SK-N-SH (cell line): Measurements from ENCODE around the gene DBR1. TPM values are rescaled to one million over a fixed set of nuclear protein-coding genes. Genes with fewer than 3 reads are reported as not detected.

ENCODE experiments used
- CTCF ChIA-PET: fragments of 300-600, 350-600 bp; formaldehyde crosslinking; extraction: SDS; loops from one replicate; lab custom pipeline; 2021; lab: Yijun Ruan, JAX
- POLR2A ChIA-PET: fragments of 350-600 bp; sonication (Branson Sonifier 250); formaldehyde crosslinking; extraction: SDS; loops from one replicate; lab custom pipeline; 2020; ENCODE audit warnings: antibody characterized with exemption, inconsistent platforms; lab: Yijun Ruan, JAX
- DNase-seq: peaks from one replicate; pipeline ENCODE4 v3.0.0; 2012
- H2AFZ ChIP-seq: fragments of 200-600 bp; sonication (generic); 2 replicates; pipeline ENCODE4 v1.8.1; 2016; ENCODE audit warnings: antibody characterized with exemption, mild to moderate bottlenecking, low read depth
- H3F3A ChIP-seq: fragments of 200-600 bp; sonication (generic); replicated peaks from 2 replicates; pipeline ENCODE3; 2016; ENCODE audit warnings: antibody characterized with exemption, mild to moderate bottlenecking; ENCODE audit not compliant: insufficient read depth
- H3K27ac ChIP-seq, 2 experiments: fragments of 200-500 bp in 1 of 2; fragments of 200-600 bp in 1 of 2; sonication (Bioruptor generic) in 1 of 2; sonication (generic), shearing (Covaris generic) in 1 of 2; 2 replicates each; pipeline versions ENCODE4 v1.5.1 to v1.6.1; 2014 to 2016; ENCODE audit warnings: low read depth in 2 of 2, inconsistent platforms in 1 of 2, low read length in 1 of 2, mild to moderate bottlenecking in 1 of 2, mixed read lengths in 1 of 2
- H3K27me3 ChIP-seq: fragments of 200-600 bp; sonication (generic), shearing (Covaris generic); 2 replicates; pipeline ENCODE4 v1.6.1; 2016; ENCODE audit warnings: mixed run types; ENCODE audit not compliant: insufficient read depth
- H3K36me3 ChIP-seq, 2 experiments: fragments of 200-500 bp in 1 of 2; fragments of 200-600 bp in 1 of 2; sonication (Bioruptor generic) in 1 of 2; sonication (generic) in 1 of 2; replicated peaks in 1 of 2; 2 replicates each; pipeline versions ENCODE3 to v1.5.1; 2014 to 2016; ENCODE audit warnings: low read length in 1 of 2, mild to moderate bottlenecking in 1 of 2; ENCODE audit not compliant: insufficient read depth in 2 of 2, control insufficient read depth in 1 of 2
- H3K4me1 ChIP-seq, 2 experiments: fragments of 200-500 bp in 1 of 2; fragments of 200-600 bp in 1 of 2; sonication (Bioruptor generic) in 1 of 2; sonication (generic), shearing (Covaris generic) in 1 of 2; 2 replicates each; pipeline versions ENCODE4 v1.5.1 to v1.6.1; 2014 to 2016; ENCODE audit warnings: low read depth in 1 of 2, low read length in 1 of 2, mixed run types in 1 of 2; ENCODE audit not compliant: insufficient read depth in 2 of 2, control insufficient read depth in 1 of 2
- H3K4me2 ChIP-seq: fragments of 200-600 bp; sonication (generic), shearing (Covaris generic); 2 replicates; pipeline ENCODE4 v1.6.1; 2017; ENCODE audit warnings: mixed run types
- H3K4me3 ChIP-seq, 2 experiments: fragments of 200-500 bp in 1 of 2; fragments of 200-600 bp in 1 of 2; sonication (Bioruptor generic) in 1 of 2; sonication (generic), shearing (Covaris generic) in 1 of 2; 2 replicates each; pipeline versions ENCODE4 v1.5.1 to v1.8.1; 2014 to 2016; ENCODE audit warnings: low read depth in 2 of 2, inconsistent platforms in 1 of 2, low read length in 1 of 2, mild to moderate bottlenecking in 1 of 2, mixed read lengths in 1 of 2, moderate library complexity in 1 of 2
- H3K79me2 ChIP-seq: fragments of 200-600 bp; sonication (generic); 2 replicates; pipeline ENCODE4 v1.8.1; 2017; ENCODE audit warnings: mild to moderate bottlenecking; ENCODE audit not compliant: insufficient read depth
- H3K9ac ChIP-seq: fragments of 200-600 bp; sonication (generic); 2 replicates; pipeline ENCODE4 v1.6.1; 2017; ENCODE audit warnings: mixed run types
- H3K9me2 ChIP-seq: fragments of 200-600 bp; sonication (generic); 2 replicates; pipeline ENCODE4 v1.6.1; 2017; ENCODE audit warnings: mixed run types
- H3K9me3 ChIP-seq: fragments of 200-600 bp; sonication (generic); 2 replicates; pipeline ENCODE4 v1.6.1; 2017; ENCODE audit warnings: mixed run types, mild to moderate bottlenecking, moderate library complexity
- H4K20me1 ChIP-seq: fragments of 200-600 bp; sonication (generic); 2 replicates; pipeline ENCODE4 v1.6.1; 2017; ENCODE audit warnings: mild to moderate bottlenecking, mixed run types; ENCODE audit not compliant: insufficient read depth
- EP300 ChIP-seq, 2 experiments: IDR thresholded peaks; 2 replicates each; pipeline versions ENCODE4 v1.4.0 to v1.6.1; 2012; ENCODE audit warnings: borderline replicate concordance in 1 of 2, low read depth in 1 of 2, low read length in 1 of 2
- EZH2phosphoT487 ChIP-seq: fragments of 200-600 bp; sonication (generic); IDR thresholded peaks from 2 replicates; pipeline ENCODE4 v1.6.1; 2017; ENCODE audit warnings: low read depth, mixed run types, mild to moderate bottlenecking, antibody characterized with exemption, moderate library complexity, borderline replicate concordance
- FOSL2 ChIP-seq: IDR thresholded peaks from 2 replicates; pipeline ENCODE4 v1.4.0; 2012; ENCODE audit warnings: low read depth, mild to moderate bottlenecking, moderate library complexity, borderline replicate concordance
- FOXJ3 ChIP-seq: sonication (generic); formaldehyde crosslinking; IDR thresholded peaks from 2 replicates; pipeline ENCODE4 v1.5.1; 2020; ENCODE audit warnings: mild to moderate bottlenecking, missing genetic modification reagents
- GABPA ChIP-seq: IDR thresholded peaks from 2 replicates; pipeline ENCODE4 v1.4.0; 2012; ENCODE audit warnings: low read depth, mild to moderate bottlenecking
- GATA2 ChIP-seq: sonication (generic); formaldehyde crosslinking; IDR thresholded peaks from 2 replicates; pipeline ENCODE4 v1.5.0; 2020; ENCODE audit warnings: mild to moderate bottlenecking, missing genetic modification reagents
- JUND ChIP-seq: IDR thresholded peaks from 2 replicates; pipeline ENCODE4 v1.4.0; 2012
- MEF2A ChIP-seq: IDR thresholded peaks from 2 replicates; pipeline ENCODE4 v1.4.0; 2012; ENCODE audit warnings: low read depth, borderline replicate concordance
- NRF1 ChIP-seq: IDR thresholded peaks from 2 replicates; pipeline ENCODE4 v1.6.1; 2012; ENCODE audit warnings: low read depth, mild to moderate bottlenecking, low read length
- POLR2AphosphoS5 ChIP-seq: IDR thresholded peaks from 2 replicates; pipeline ENCODE4 v1.6.1; 2012; ENCODE audit warnings: low read depth, low read length
- RAD21 ChIP-seq: IDR thresholded peaks from 2 replicates; pipeline ENCODE4 v1.6.1; 2012; ENCODE audit warnings: mild to moderate bottlenecking, low read length
- RCOR1 ChIP-seq: fragments of 150-350 bp; IDR thresholded peaks from 2 replicates; pipeline ENCODE4 v1.6.1; 2017; ENCODE audit warnings: antibody characterized with exemption, low read length
- REST ChIP-seq: IDR thresholded peaks from 2 replicates; pipeline ENCODE4 v1.6.1; 2012; ENCODE audit warnings: mild to moderate bottlenecking, low read depth, low read length, moderate library complexity
- RFX5 ChIP-seq: IDR thresholded peaks from 2 replicates; pipeline ENCODE4 v1.6.1; 2012; ENCODE audit warnings: mild to moderate bottlenecking, improper control_type of control experiment, low read length
- SIN3A ChIP-seq: IDR thresholded peaks from 2 replicates; pipeline ENCODE4 v1.6.1; 2012; ENCODE audit warnings: low read depth, mild to moderate bottlenecking, low read length, moderate library complexity, borderline replicate concordance
- TAF1 ChIP-seq: IDR thresholded peaks from 2 replicates; pipeline ENCODE4 v1.6.1; 2012; ENCODE audit warnings: low read depth, mild to moderate bottlenecking, low read length, moderate library complexity, borderline replicate concordance
- TCF12 ChIP-seq: IDR thresholded peaks from 2 replicates; pipeline ENCODE4 v1.4.0; 2012
- TEAD4 ChIP-seq: IDR thresholded peaks from 2 replicates; pipeline ENCODE4 v1.4.0; 2012; ENCODE audit warnings: mild to moderate bottlenecking, borderline replicate concordance; ENCODE audit not compliant: insufficient read depth
- WGBS: methylation state at CpG from one replicate; pipeline ENCODE4 v1.1.6; 2017; ENCODE audit warnings: low lambda C conversion rate; 5-methylcytosine and 5-hydroxymethylcytosine counted together
- polyA plus RNA-seq, 3 experiments: library from polyadenylated mRNA; depleted of rRNA; stranded (reverse); fragments of >200 nt; gene quantifications; 2 replicates each; pipeline ENCODE4 v1.2.3, GENCODE V29; 2012
- TF ChIP-seq, protein P1 (sequence below): IDR thresholded peaks from 2 replicates; pipeline ENCODE4; 2012
- TF ChIP-seq, protein P2 (sequence below): fragments of 200-600 bp; sonication (generic); IDR thresholded peaks from 2 replicates; pipeline ENCODE4 v1.6.1; 2017; ENCODE audit warnings: antibody characterized with exemption, mild to moderate bottlenecking, moderate library complexity

DBR1 gene
- polyA plus RNA-seq, 1 of the 3 experiments (the other 2 are of a cell fraction), result 9.2 TPM

GRCh38 chr3:138184994-138185393, 10.3 kb upstream of the DBR1 start:
- Histone ChIP-seq H3K79me2 (peaks cover 26% of the 10 kb centered on the region), H2AFZ (peak overlapping the region; percentile 11; the same call in 1 of the 2 replicates), H3K4me1 (peaks cover 4 to 7% of the 10 kb centered on the region in 2 experiments; a peak in 2 of 4 replicates), H3K4me2 (no peak overlapping the region), H3K4me3 (no peak overlapping the region), H3K36me3 (peaks cover 0 to 7% of the 10 kb centered on the region in 2 experiments), H3K9me3 (no peaks in the 10 kb centered on the region), H4K20me1 (0 out of 2 replicates have a peak, but pooled peaks cover 7% of the 10 kb centered on the region), H3K9ac (no peak overlapping the region), H3K9me2 (no peaks in the 10 kb centered on the region), H3K27ac (no peak overlapping the region), H3F3A (peaks cover 15% of the 10 kb centered on the region), H3K27me3 (no peaks in the 10 kb centered on the region)
- POLR2A ChIA-PET, result no interaction called here
- 29% methylated on average over 3 of the region's 3 CpGs for WGBS
- no peak for TF ChIP-seq TAF1
- TF ChIP-seq JUND, result no peak
- peak; percentile 63 for TF ChIP-seq TCF12
- TF ChIP-seq RFX5, result no peak
- no peak for TF ChIP-seq TEAD4
- TF ChIP-seq FOSL2, result 0 out of 2 replicates have a peak, but pooled peaks have one; percentile 9
- no peak for TF ChIP-seq EP300 (IDR thresholded peaks at IDR 0.05; ENCODE audit: borderline replicate concordance in 1 of 2, low read depth in 1 of 2, low read length in 1 of 2)
- TF ChIP-seq, protein P1, sequence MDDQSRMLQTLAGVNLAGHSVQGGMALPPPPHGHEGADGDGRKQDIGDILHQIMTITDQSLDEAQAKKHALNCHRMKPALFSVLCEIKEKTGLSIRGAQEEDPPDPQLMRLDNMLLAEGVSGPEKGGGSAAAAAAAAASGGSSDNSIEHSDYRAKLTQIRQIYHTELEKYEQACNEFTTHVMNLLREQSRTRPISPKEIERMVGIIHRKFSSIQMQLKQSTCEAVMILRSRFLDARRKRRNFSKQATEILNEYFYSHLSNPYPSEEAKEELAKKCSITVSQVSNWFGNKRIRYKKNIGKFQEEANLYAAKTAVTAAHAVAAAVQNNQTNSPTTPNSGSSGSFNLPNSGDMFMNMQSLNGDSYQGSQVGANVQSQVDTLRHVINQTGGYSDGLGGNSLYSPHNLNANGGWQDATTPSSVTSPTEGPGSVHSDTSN, result peak; percentile 56
- CTCF ChIA-PET, result interaction anchor here (0.6 to 1.6 kb wide), 2 partner anchors 10 to 233 kb away, joined by 4 read pairs; partner anchors contain the start of gene DBR1
- no peak for DNase-seq

GRCh38 chr3:138180375-138181029, 5.8 kb upstream of the DBR1 start:
- POLR2A ChIA-PET, result no interaction called here
- CTCF ChIA-PET, result interaction anchor here (1.1 to 1.6 kb wide), 4 partner anchors 20 to 412 kb away, joined by 3 to 6 read pairs (median 4); partner anchors contain the start of gene MRAS
- peak; percentile 82 for TF ChIP-seq RAD21
- no peak for TF ChIP-seq MEF2A
- TF ChIP-seq REST, result no peak
- TF ChIP-seq FOXJ3 (CRISPR knock-in tag), result no peak
- TF ChIP-seq, protein P1, result no peak
- TF ChIP-seq NRF1, result no peak
- TF ChIP-seq RCOR1, result no peak
- TF ChIP-seq RFX5, result no peak
- TF ChIP-seq POLR2AphosphoS5, result no peak
- no peak for TF ChIP-seq SIN3A
- TF ChIP-seq GABPA, result no peak
- no peak for TF ChIP-seq EZH2phosphoT487
- no peak for TF ChIP-seq GATA2 (CRISPR knock-in tag)
- TF ChIP-seq JUND, result no peak
- TF ChIP-seq, protein P2, sequence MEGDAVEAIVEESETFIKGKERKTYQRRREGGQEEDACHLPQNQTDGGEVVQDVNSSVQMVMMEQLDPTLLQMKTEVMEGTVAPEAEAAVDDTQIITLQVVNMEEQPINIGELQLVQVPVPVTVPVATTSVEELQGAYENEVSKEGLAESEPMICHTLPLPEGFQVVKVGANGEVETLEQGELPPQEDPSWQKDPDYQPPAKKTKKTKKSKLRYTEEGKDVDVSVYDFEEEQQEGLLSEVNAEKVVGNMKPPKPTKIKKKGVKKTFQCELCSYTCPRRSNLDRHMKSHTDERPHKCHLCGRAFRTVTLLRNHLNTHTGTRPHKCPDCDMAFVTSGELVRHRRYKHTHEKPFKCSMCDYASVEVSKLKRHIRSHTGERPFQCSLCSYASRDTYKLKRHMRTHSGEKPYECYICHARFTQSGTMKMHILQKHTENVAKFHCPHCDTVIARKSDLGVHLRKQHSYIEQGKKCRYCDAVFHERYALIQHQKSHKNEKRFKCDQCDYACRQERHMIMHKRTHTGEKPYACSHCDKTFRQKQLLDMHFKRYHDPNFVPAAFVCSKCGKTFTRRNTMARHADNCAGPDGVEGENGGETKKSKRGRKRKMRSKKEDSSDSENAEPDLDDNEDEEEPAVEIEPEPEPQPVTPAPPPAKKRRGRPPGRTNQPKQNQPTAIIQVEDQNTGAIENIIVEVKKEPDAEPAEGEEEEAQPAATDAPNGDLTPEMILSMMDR, result peak; percentile 62

More at GRCh38 chr3:138180375-138181029, 5.8 kb upstream of the DBR1 start:
- H3K9me2 ChIP-seq, result no peaks in the 10 kb centered on the region
- H3K27me3 ChIP-seq, result no peaks in the 10 kb centered on the region
- peak; percentile 30 for DNase-seq
- H3F3A ChIP-seq, result peaks cover 10% of the 10 kb centered on the region
- no peaks in the 10 kb centered on the region for H3K36me3 ChIP-seq
- no peak overlapping the region for H2AFZ ChIP-seq
- no peaks in the 10 kb centered on the region for H4K20me1 ChIP-seq
- no peaks in the 10 kb centered on the region for H3K9me3 ChIP-seq
- H3K9ac ChIP-seq, result no peak overlapping the region
- H3K79me2 ChIP-seq, result no peaks in the 10 kb centered on the region
- no peak overlapping the region for H3K4me2 ChIP-seq
- 12% methylated on average over 2 of the region's 2 CpGs for WGBS
- no peaks in the 10 kb centered on the region for H3K4me1 ChIP-seq
- H3K27ac ChIP-seq, result no peak overlapping the region
- H3K4me3 ChIP-seq, result no peak overlapping the region
